Mammary epithelial cell (primary cell): ENCODE measurements around the gene BEST3.

Experiments
- CTCF ChIP-seq, 2 donors: IDR thresholded peaks in 1 of 2; conservative IDR thresholded peaks in 1 of 2; 2 replicates each; pipeline ENCODE4 v1.5.1; 2011 to 2012; ENCODE audit warnings: inconsistent platforms in 2 of 2, low read length in 2 of 2, mild to moderate bottlenecking in 2 of 2, control low read depth in 1 of 2, low read depth in 1 of 2; ENCODE audit not compliant: insufficient read depth in 1 of 2; ENCODE audit errors: extremely low read depth in 1 of 2
- EZH2 ChIP-seq: IDR thresholded peaks from 2 replicates; pipeline ENCODE4 v1.6.1; 2012; ENCODE audit warnings: low read length, inconsistent platforms, borderline replicate concordance

- peak; percentile 85 to 90 for TF ChIP-seq CTCF (conservative IDR thresholded peaks at IDR 0.05 in 1 of 2, IDR thresholded peaks at IDR 0.05 in 1 of 2; ENCODE audit: extremely low read depth in 1 of 2, insufficient read depth in 1 of 2, low read depth in 1 of 2, low read length in 2 of 2)
- no peak for TF ChIP-seq EZH2
These were observed 59.6 kb downstream of the BEST3 start for GRCh38 chr12:69639400-69640016.
